Measurements from ENCODE around the gene LBR.

The LBR gene

GRCh38 chr1:225442123-225442505 is 14.3 kb upstream of the LBR start:
- DNase-seq: no peak

- no peak for DNase-seq
Measured at GRCh38 chr1:225441314-225442122, 13.7 kb upstream of the LBR start.

- DNase-seq: no peak
Measured at GRCh38 chr1:225440380-225441221, 12.8 kb upstream of the LBR start.

GRCh38 chr1:225437710-225438437 is 10.0 kb upstream of the LBR start:
- no peak for DNase-seq

GRCh38 chr1:225435957-225436392 is 8.1 kb upstream of the LBR start:
- no peak for DNase-seq

GRCh38 chr1:225435487-225435886 is 7.6 kb upstream of the LBR start:
- DNase-seq: no peak

- no peak for DNase-seq
Measured at GRCh38 chr1:225435076-225435475, 7.2 kb upstream of the LBR start.

GRCh38 chr1:225434046-225434445 is 6.2 kb upstream of the LBR start:
- DNase-seq: no peak

GRCh38 chr1:225431081-225431863 is 3.4 kb upstream of the LBR start:
- DNase-seq: no peak

GRCh38 chr1:225430301-225430700 is 2.5 kb upstream of the LBR start:
- no peak for DNase-seq

- no peak for DNase-seq
Measured at GRCh38 chr1:225428881-225429455, 1.1 kb upstream of the LBR start.

GRCh38 chr1:225428068-225428880 is 436 bp upstream of the LBR start:
- DNase-seq: peak; percentile 56

GRCh38 chr1:225426395-225427234 is 1.2 kb downstream of the LBR start:
- DNase-seq: no peak

GRCh38 chr1:225425201-225425786 is 2.5 kb downstream of the LBR start:
- no peak for DNase-seq

GRCh38 chr1:225424562-225425200 is 3.2 kb downstream of the LBR start:
- no peak for DNase-seq

GRCh38 chr1:225423518-225423855 is 4.4 kb downstream of the LBR start:
- DNase-seq: no peak

- no peak for DNase-seq
Measured at GRCh38 chr1:225422795-225423517, 4.9 kb downstream of the LBR start.

- no peak for DNase-seq
Measured at GRCh38 chr1:225422031-225422605, 5.7 kb downstream of the LBR start.
